GM23338 (cell line): ENCODE data around the gene ADCYAP1R1. TPM values are rescaled to one million over a fixed set of nuclear protein-coding genes. Genes with fewer than 3 reads are reported as not detected.

ENCODE experiments used
- ATAC-seq: fragments of 200-7000 bp; cut with Tn5 transposase; 3 replicates; pipeline ENCODE4 v1.9.1; 2020
- DNase-seq: peaks from one replicate; pipeline ENCODE4 v3.0.0-alpha.2; 2015; ENCODE audit warnings: low spot score
- H2AFZ ChIP-seq: fragments of 200-600 bp; sonication (generic); 2 replicates; pipeline ENCODE4 v1.8.0; 2016; ENCODE audit warnings: antibody characterized with exemption, mild to moderate bottlenecking, moderate library complexity
- H3F3A ChIP-seq: fragments of 200-600 bp; sonication (generic); replicated peaks from 2 replicates; pipeline ENCODE4 v1.8.0; 2017; ENCODE audit warnings: antibody characterized with exemption, mixed run types, low read depth
- H3K27ac ChIP-seq: fragments of 200-600 bp; sonication (generic); 2 replicates; pipeline ENCODE4 v1.6.1; 2016; ENCODE audit warnings: low read depth
- H3K27me3 ChIP-seq: fragments of 200-600 bp; sonication (generic); 2 replicates; pipeline ENCODE4 v1.8.0; 2016; ENCODE audit warnings: mild to moderate bottlenecking, mixed run types, moderate library complexity; ENCODE audit not compliant: insufficient read depth
- H3K36me3 ChIP-seq: fragments of 200-600 bp; sonication (generic); 2 replicates; pipeline ENCODE4 v1.8.0; 2016; ENCODE audit warnings: mild to moderate bottlenecking; ENCODE audit not compliant: insufficient read depth
- H3K4me1 ChIP-seq: fragments of 200-600 bp; sonication (generic); 2 replicates; pipeline ENCODE4 v1.8.0; 2016; ENCODE audit warnings: mild to moderate bottlenecking, moderate library complexity; ENCODE audit not compliant: insufficient read depth
- H3K4me2 ChIP-seq: fragments of 200-600 bp; sonication (generic); 2 replicates; pipeline ENCODE4 v1.7.1; 2017; ENCODE audit warnings: mixed run types
- H3K4me3 ChIP-seq: fragments of 200-600 bp; sonication (generic); 2 replicates; pipeline ENCODE4 v1.6.1; 2016; ENCODE audit warnings: mixed run types
- H3K79me2 ChIP-seq: fragments of 200-600 bp; sonication (generic); replicated peaks from 2 replicates; pipeline ENCODE4 v1.8.0; 2017; ENCODE audit warnings: mild to moderate bottlenecking; ENCODE audit not compliant: insufficient read depth
- H3K9me2 ChIP-seq: fragments of 200-600 bp; sonication (generic); 2 replicates; pipeline ENCODE4 v1.8.0; 2017; ENCODE audit not compliant: insufficient read depth
- H4K20me1 ChIP-seq: fragments of 200-600 bp; sonication (generic); replicated peaks from 2 replicates; pipeline ENCODE4 v1.8.0; 2017; ENCODE audit warnings: mild to moderate bottlenecking; ENCODE audit not compliant: insufficient read depth
- H3K27ac Mint-ChIP-seq: 2 replicates; pipeline ENCODE4 v1.8.0; 2020; ENCODE audit warnings: inconsistent platforms, mild to moderate bottlenecking, moderate library complexity, mixed read lengths
- H3K27me3 Mint-ChIP-seq: 3 replicates; pipeline ENCODE4 v1.8.0; 2022; ENCODE audit warnings: low read depth, mild to moderate bottlenecking, moderate library complexity, mixed read lengths, inconsistent platforms; ENCODE audit not compliant: insufficient read depth, poor library complexity
- H3K36me3 Mint-ChIP-seq: 3 replicates; pipeline ENCODE4 v1.8.0; 2021; ENCODE audit warnings: low read depth, mild to moderate bottlenecking, inconsistent platforms, moderate library complexity, mixed read lengths
- H3K4me1 Mint-ChIP-seq: 3 replicates; pipeline ENCODE4 v1.8.0; 2020; ENCODE audit warnings: mild to moderate bottlenecking, inconsistent platforms, mixed read lengths
- H3K4me3 Mint-ChIP-seq: 3 replicates; pipeline ENCODE4 v1.8.0; 2021; ENCODE audit warnings: moderate library complexity, mild to moderate bottlenecking, inconsistent platforms, mixed read lengths
- H3K9me3 Mint-ChIP-seq: 3 replicates; pipeline ENCODE4 v1.8.0; 2020; ENCODE audit warnings: moderate library complexity, mild to moderate bottlenecking, inconsistent platforms, mixed read lengths
- CREB1 ChIP-seq: fragments of 250-450 bp; sonication (Bioruptor Pico); IDR thresholded peaks from 2 replicates; pipeline ENCODE4 v1.5.0; 2020; ENCODE audit warnings: low read depth, mild to moderate bottlenecking, moderate library complexity
- EZH2phosphoT487 ChIP-seq: fragments of 200-600 bp; sonication (generic); IDR thresholded peaks from one replicate; pipeline ENCODE4 v1.8.1; 2018; ENCODE audit warnings: antibody characterized with exemption; ENCODE audit not compliant: unreplicated experiment
- NANOG ChIP-seq: IDR thresholded peaks from 2 replicates; pipeline ENCODE4 v1.6.1; 2016; ENCODE audit warnings: antibody characterized with exemption, borderline replicate concordance
- POLR2AphosphoS5 ChIP-seq: IDR thresholded peaks from 2 replicates; pipeline ENCODE4 v1.6.1; 2016; ENCODE audit warnings: antibody characterized with exemption, low read depth
- REST ChIP-seq: IDR thresholded peaks from one replicate; pipeline ENCODE4 v1.6.1; 2018; ENCODE audit warnings: antibody characterized with exemption; ENCODE audit not compliant: unreplicated experiment
- STAT1 ChIP-seq: IDR thresholded peaks from one replicate; pipeline ENCODE4 v1.6.1; 2016; ENCODE audit warnings: antibody characterized with exemption; ENCODE audit not compliant: unreplicated experiment
- ZNF114 ChIP-seq: fragments of 250-450 bp; sonication (Bioruptor Pico); IDR thresholded peaks from 2 replicates; pipeline ENCODE4 v1.5.0; 2020; ENCODE audit warnings: mild to moderate bottlenecking, moderate library complexity
- polyA plus RNA-seq: library from polyadenylated mRNA; unstranded; fragments of >200 nt; fragmentation: Nextera tagmentation; extraction: Ambion mirVana; gene quantifications from 2 replicates; pipeline ENCODE4 v1.2.1, GENCODE V29; 2016
- total RNA-seq: library from RNA; depleted of rRNA; stranded (reverse); fragments of >200 nt; shearing (Covaris generic); gene quantifications from 2 replicates; pipeline ENCODE4 v1.2.3, GENCODE V29; 2014
- TF ChIP-seq, protein P1 (sequence below), 2 experiments: fragments of 200-600 bp in 1 of 2; sonication (generic) in 1 of 2; conservative IDR thresholded peaks; 2 replicates each; pipeline versions ENCODE4 v1.5.1 to v1.6.1; 2016 to 2017; ENCODE audit warnings: antibody characterized with exemption in 2 of 2, low read depth in 2 of 2, mild to moderate bottlenecking in 2 of 2, moderate library complexity in 1 of 2

ADCYAP1R1 gene
- total and polyA plus RNA-seq, 2 experiments from 2014 or later: 1.8 to 10.6 TPM

- H3K27me3 Mint-ChIP-seq: no peaks in the 10 kb centered on the region
- H3K27me3 ChIP-seq: no peaks in the 10 kb centered on the region
- H3K4me3 Mint-ChIP-seq: no peak overlapping the region
- H3K27ac ChIP-seq: no peak overlapping the region
- H3K4me3 ChIP-seq: no peak overlapping the region
- ATAC-seq: no peak
- H3K4me1 ChIP-seq: no peaks in the 10 kb centered on the region; the same call in 1 of the 2 replicates
- no peaks in the 10 kb centered on the region for H3K36me3 Mint-ChIP-seq
- H3K4me2 ChIP-seq: no peak overlapping the region
- H4K20me1 ChIP-seq: no peaks in the 10 kb centered on the region
- no peak overlapping the region for H2AFZ ChIP-seq
- DNase-seq: no peak
- H3K9me2 ChIP-seq: peaks cover 5% of the 10 kb centered on the region; the same call in 1 of the 2 replicates
- no peaks in the 10 kb centered on the region for H3K79me2 ChIP-seq
- no peaks in the 10 kb centered on the region for H3K36me3 ChIP-seq
- H3K9me3 Mint-ChIP-seq: no peaks in the 10 kb centered on the region
- H3K27ac Mint-ChIP-seq: no peak overlapping the region
- no peaks in the 10 kb centered on the region for H3F3A ChIP-seq
- TF ChIP-seq POLR2AphosphoS5 (no peak), ZNF114 (CRISPR knock-in tag) (no peak), REST (no peak), CREB1 (no peak)
- TF ChIP-seq, protein P1, sequence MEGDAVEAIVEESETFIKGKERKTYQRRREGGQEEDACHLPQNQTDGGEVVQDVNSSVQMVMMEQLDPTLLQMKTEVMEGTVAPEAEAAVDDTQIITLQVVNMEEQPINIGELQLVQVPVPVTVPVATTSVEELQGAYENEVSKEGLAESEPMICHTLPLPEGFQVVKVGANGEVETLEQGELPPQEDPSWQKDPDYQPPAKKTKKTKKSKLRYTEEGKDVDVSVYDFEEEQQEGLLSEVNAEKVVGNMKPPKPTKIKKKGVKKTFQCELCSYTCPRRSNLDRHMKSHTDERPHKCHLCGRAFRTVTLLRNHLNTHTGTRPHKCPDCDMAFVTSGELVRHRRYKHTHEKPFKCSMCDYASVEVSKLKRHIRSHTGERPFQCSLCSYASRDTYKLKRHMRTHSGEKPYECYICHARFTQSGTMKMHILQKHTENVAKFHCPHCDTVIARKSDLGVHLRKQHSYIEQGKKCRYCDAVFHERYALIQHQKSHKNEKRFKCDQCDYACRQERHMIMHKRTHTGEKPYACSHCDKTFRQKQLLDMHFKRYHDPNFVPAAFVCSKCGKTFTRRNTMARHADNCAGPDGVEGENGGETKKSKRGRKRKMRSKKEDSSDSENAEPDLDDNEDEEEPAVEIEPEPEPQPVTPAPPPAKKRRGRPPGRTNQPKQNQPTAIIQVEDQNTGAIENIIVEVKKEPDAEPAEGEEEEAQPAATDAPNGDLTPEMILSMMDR (conservative IDR thresholded peaks at IDR 0.05; ENCODE audit: low read depth in 2 of 2): no peak
- H3K4me1 Mint-ChIP-seq: peaks cover 6% of the 10 kb centered on the region; the same call in 1 of the 3 replicates
Observed at GRCh38 chr7:31113660-31114059, 61.6 kb downstream of the ADCYAP1R1 start.

GRCh38 chr7:31114593-31115343, 62.7 kb downstream of the ADCYAP1R1 start:
- H3K36me3 ChIP-seq: no peaks in the 10 kb centered on the region
- Mint-ChIP-seq H3K36me3 (no peaks in the 10 kb centered on the region), H3K27ac (no peak overlapping the region), H3K4me3 (no peak overlapping the region), H3K9me3 (no peaks in the 10 kb centered on the region), H3K4me1 (peaks cover 6% of the 10 kb centered on the region; the same call in 1 of the 3 replicates), H3K27me3 (no peaks in the 10 kb centered on the region)
- no peaks in the 10 kb centered on the region; the same call in 1 of the 2 replicates for H3K4me1 ChIP-seq
- H3K4me3 ChIP-seq: no peak overlapping the region
- H3K79me2 ChIP-seq: no peaks in the 10 kb centered on the region
- ATAC-seq: peak; percentile 92
- H3K4me2 ChIP-seq: no peak overlapping the region
- H3K27me3 ChIP-seq: no peaks in the 10 kb centered on the region
- no peaks in the 10 kb centered on the region for H4K20me1 ChIP-seq
- TF ChIP-seq POLR2AphosphoS5: no peak
- TF ChIP-seq STAT1: no peak
- TF ChIP-seq REST: peak; percentile 98
- no peak for TF ChIP-seq EZH2phosphoT487
- peak; percentile 29; the same call in 1 of the 2 replicates for TF ChIP-seq ZNF114 (CRISPR knock-in tag)
- no peak for TF ChIP-seq NANOG
- H2AFZ ChIP-seq: no peak overlapping the region
- peak; percentile 52 for DNase-seq
- no peak overlapping the region for H3K27ac ChIP-seq
- peaks cover 5% of the 10 kb centered on the region; the same call in 1 of the 2 replicates for H3K9me2 ChIP-seq
- H3F3A ChIP-seq: no peaks in the 10 kb centered on the region
